ENCODE results near the gene SMOC1.

The SMOC1 gene

GRCh38 chr14:70050136-70050535, 170.9 kb downstream of the SMOC1 start:
- no peak for FAIRE-seq

- FAIRE-seq = no peak
Observed at GRCh38 chr14:70052990-70053389, 173.8 kb downstream of the SMOC1 start.

GRCh38 chr14:70057519-70058136, 178.4 kb downstream of the SMOC1 start:
- FAIRE-seq = no peak

- FAIRE-seq = no peak
Observed at GRCh38 chr14:70059545-70059944, 180.3 kb downstream of the SMOC1 start.

- FAIRE-seq = no peak
Observed at GRCh38 chr14:70061108-70061507, 181.9 kb downstream of the SMOC1 start.

GRCh38 chr14:70064136-70064865, 185.1 kb downstream of the SMOC1 start:
- no peak for FAIRE-seq

GRCh38 chr14:70067810-70068209, 188.6 kb downstream of the SMOC1 start:
- FAIRE-seq = no peak

- no peak for FAIRE-seq
Observed at GRCh38 chr14:70069186-70069585, 190.0 kb downstream of the SMOC1 start.

GRCh38 chr14:70073924-70074566, 194.8 kb downstream of the SMOC1 start:
- no peak for FAIRE-seq

GRCh38 chr14:70077005-70077404, 197.8 kb downstream of the SMOC1 start:
- FAIRE-seq = no peak

GRCh38 chr14:70077720-70078119, 198.5 kb downstream of the SMOC1 start:
- FAIRE-seq = no peak

- no peak for FAIRE-seq
Observed at GRCh38 chr14:70078329-70078728, 199.1 kb downstream of the SMOC1 start.

GRCh38 chr14:70080076-70080475, 200.9 kb downstream of the SMOC1 start:
- no peak for FAIRE-seq

Data from TTC549 (cell line).